Measurements from ENCODE around the gene GPR146. TPM values are rescaled to one million over a fixed set of nuclear protein-coding genes. Genes with fewer than 3 reads are reported as not detected.

GPR146 gene
- total RNA-seq, 4 donors from 2014 or later: 13.6 to 27.9 (median 16.3) TPM

GRCh38 chr7:1096156-1097119 is 52.1 kb downstream of the GPR146 start:
- Histone ChIP-seq H3K27me3 (no peaks in the 10 kb centered on the region), H3K4me3 (no peak overlapping the region), H3K9me3 (no peaks in the 10 kb centered on the region), H3K4me1 (peaks cover 0 to 24% (median 0%) of the 10 kb centered on the region in 3 donors), H3K36me3 (peaks cover 0 to 46% of the 10 kb centered on the region in 2 donors), H3K27ac (peak overlapping the region in 3 of 4 donors; percentile 13 to 71 (median 64))
- no peak for TF ChIP-seq EP300 (IDR thresholded peaks at IDR 0.05)
- no peak for TF ChIP-seq POLR2A (IDR thresholded peaks at IDR 0.05)
- no peak for TF ChIP-seq CTCF (IDR thresholded peaks at IDR 0.05)
- no peak for TF ChIP-seq POLR2AphosphoS5 (IDR thresholded peaks at IDR 0.05)
- no peak for ATAC-seq
- WGBS, 2 donors (ENCODE audit: low coverage in 1 of 2): 71 to 79% methylated on average over 7 to 14 of the region's 44 CpGs

GRCh38 chr7:1097120-1097504 is 52.8 kb downstream of the GPR146 start:
- Histone ChIP-seq H3K27me3 (no peaks in the 10 kb centered on the region), H3K4me3 (no peak overlapping the region), H3K27ac (no peak overlapping the region), H3K9me3 (no peaks in the 10 kb centered on the region), H3K36me3 (peaks cover 0 to 40% of the 10 kb centered on the region in 2 donors), H3K4me1 (peaks cover 0 to 24% (median 0%) of the 10 kb centered on the region in 3 donors)
- TF ChIP-seq EP300 (IDR thresholded peaks at IDR 0.05): no peak
- TF ChIP-seq CTCF (IDR thresholded peaks at IDR 0.05): no peak
- no peak for TF ChIP-seq POLR2A (IDR thresholded peaks at IDR 0.05)
- no peak for TF ChIP-seq POLR2AphosphoS5 (IDR thresholded peaks at IDR 0.05)
- no peak for ATAC-seq
- WGBS, 2 donors (ENCODE audit: low coverage in 1 of 2): 91% methylated on average over 9 of the region's 13 CpGs; no CpG with 5 or more reads in 1 of the 2 donors

- Histone ChIP-seq H3K36me3 (peaks cover 0 to 26% of the 10 kb centered on the region in 2 donors), H3K4me1 (peaks cover 0 to 24% (median 0%) of the 10 kb centered on the region in 3 donors), H3K9me3 (no peaks in the 10 kb centered on the region), H3K27ac (no peak overlapping the region), H3K27me3 (no peaks in the 10 kb centered on the region), H3K4me3 (no peak overlapping the region)
- no peak for ATAC-seq
- no peak for TF ChIP-seq EP300 (IDR thresholded peaks at IDR 0.05)
- TF ChIP-seq CTCF (IDR thresholded peaks at IDR 0.05): no peak
- TF ChIP-seq POLR2AphosphoS5 (IDR thresholded peaks at IDR 0.05): no peak
- TF ChIP-seq POLR2A (IDR thresholded peaks at IDR 0.05): no peak
- 86 to 88% methylated on average over 26 to 32 of the region's 43 CpGs for WGBS, 2 donors (ENCODE audit: low coverage in 1 of 2)
Observed at GRCh38 chr7:1098243-1099153, 54.2 kb downstream of the GPR146 start.

GRCh38 chr7:1099154-1099542 is 54.8 kb downstream of the GPR146 start:
- Histone ChIP-seq H3K4me3 (no peak overlapping the region), H3K36me3 (peaks cover 0 to 19% of the 10 kb centered on the region in 2 donors), H3K27ac (no peak overlapping the region), H3K9me3 (no peaks in the 10 kb centered on the region), H3K27me3 (no peaks in the 10 kb centered on the region), H3K4me1 (peaks cover 0 to 24% (median 0%) of the 10 kb centered on the region in 3 donors)
- no peak for ATAC-seq
- 95 to 98% methylated on average over 6 to 8 of the region's 26 CpGs for WGBS, 2 donors (ENCODE audit: low coverage in 1 of 2)
- TF ChIP-seq EP300 (IDR thresholded peaks at IDR 0.05): no peak
- no peak for TF ChIP-seq POLR2A (IDR thresholded peaks at IDR 0.05)
- TF ChIP-seq POLR2AphosphoS5 (IDR thresholded peaks at IDR 0.05): no peak
- no peak for TF ChIP-seq CTCF (IDR thresholded peaks at IDR 0.05)
